Uterus (tissue), 2 donors: ENCODE measurements around the gene SPATA31C2.

Experiments used
- POLR2A ChIP-seq, 2 donors: fragments of 450-650 bp; IDR thresholded peaks; one replicate each; pipeline ENCODE4 v1.6.1; 2016; ENCODE audit warnings: antibody characterized with exemption in 2 of 2, mild to moderate bottlenecking in 1 of 2, moderate library complexity in 1 of 2
- TF ChIP-seq, protein P1 (sequence below), 4 experiments: fragments of 200-600 bp in 2 of 4; fragments of 450-650 bp in 2 of 4; sonication (generic) in 2 of 4; IDR thresholded peaks; one replicate each; pipeline ENCODE4 v1.5.1; 2016 to 2019; ENCODE audit warnings: antibody characterized with exemption in 4 of 4, mild to moderate bottlenecking in 2 of 4, moderate library complexity in 1 of 4

DNA sequence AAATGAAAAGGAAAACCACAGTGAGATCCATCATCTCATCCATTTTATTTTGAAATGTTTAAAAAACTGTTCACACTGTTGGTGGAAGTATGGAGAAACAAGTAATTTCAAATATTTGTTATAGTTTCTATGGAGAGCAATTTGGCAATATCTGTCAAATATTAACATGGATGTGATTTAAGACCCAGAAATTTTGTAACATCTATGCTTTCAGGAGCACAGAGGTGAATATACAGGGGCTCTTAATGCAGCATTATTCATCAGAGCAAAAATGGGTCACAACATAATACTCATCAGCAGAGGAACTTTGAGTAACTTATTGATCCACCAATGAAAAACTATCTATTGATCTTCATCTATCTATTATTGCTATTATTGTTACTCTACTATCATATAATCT, 31.4 kb upstream of the SPATA31C2 start:
- TF ChIP-seq, protein P1, sequence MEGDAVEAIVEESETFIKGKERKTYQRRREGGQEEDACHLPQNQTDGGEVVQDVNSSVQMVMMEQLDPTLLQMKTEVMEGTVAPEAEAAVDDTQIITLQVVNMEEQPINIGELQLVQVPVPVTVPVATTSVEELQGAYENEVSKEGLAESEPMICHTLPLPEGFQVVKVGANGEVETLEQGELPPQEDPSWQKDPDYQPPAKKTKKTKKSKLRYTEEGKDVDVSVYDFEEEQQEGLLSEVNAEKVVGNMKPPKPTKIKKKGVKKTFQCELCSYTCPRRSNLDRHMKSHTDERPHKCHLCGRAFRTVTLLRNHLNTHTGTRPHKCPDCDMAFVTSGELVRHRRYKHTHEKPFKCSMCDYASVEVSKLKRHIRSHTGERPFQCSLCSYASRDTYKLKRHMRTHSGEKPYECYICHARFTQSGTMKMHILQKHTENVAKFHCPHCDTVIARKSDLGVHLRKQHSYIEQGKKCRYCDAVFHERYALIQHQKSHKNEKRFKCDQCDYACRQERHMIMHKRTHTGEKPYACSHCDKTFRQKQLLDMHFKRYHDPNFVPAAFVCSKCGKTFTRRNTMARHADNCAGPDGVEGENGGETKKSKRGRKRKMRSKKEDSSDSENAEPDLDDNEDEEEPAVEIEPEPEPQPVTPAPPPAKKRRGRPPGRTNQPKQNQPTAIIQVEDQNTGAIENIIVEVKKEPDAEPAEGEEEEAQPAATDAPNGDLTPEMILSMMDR (IDR thresholded peaks at IDR 0.05) = no peak
- TF ChIP-seq POLR2A (IDR thresholded peaks at IDR 0.05) = no peak
